CD14-positive monocyte (primary cell): ENCODE measurements around the gene FOXC1. TPM values are rescaled to one million over a fixed set of nuclear protein-coding genes. Genes with fewer than 3 reads are reported as not detected.

ENCODE experiments used
- DNase-seq, 3 donors: peaks; one replicate each; pipeline ENCODE4 v3.0.0-alpha.2; 2011 to 2022
- H2AFZ ChIP-seq: 2 replicates; pipeline ENCODE4 v1.6.0; 2012; ENCODE audit warnings: mild to moderate bottlenecking, low read depth, low read length, inconsistent platforms; ENCODE audit not compliant: insufficient read depth, poor library complexity, severe bottlenecking
- H3K27ac ChIP-seq, 2 donors: 1 replicate in 1 of 2; 2 replicates in 1 of 2; pipeline ENCODE4 v1.5.1; 2012 to 2013; ENCODE audit warnings: low read length in 2 of 2, control low read depth in 1 of 2, inconsistent platforms in 1 of 2, low read depth in 1 of 2, mild to moderate bottlenecking in 1 of 2
- H3K27me3 ChIP-seq, 2 donors: one replicate each; pipeline versions ENCODE4 v1.6.0 to v1.6.1; 2011 to 2013; ENCODE audit warnings: low read length in 2 of 2; ENCODE audit not compliant: control insufficient read depth in 2 of 2, insufficient read depth in 2 of 2
- H3K36me3 ChIP-seq, 2 donors: replicated peaks in 1 of 2; 1 replicate in 1 of 2; 2 replicates in 1 of 2; pipeline versions ENCODE4 v1.5.1 to v1.6.1; 2012 to 2013; ENCODE audit warnings: low read length in 2 of 2, control low read depth in 1 of 2, inconsistent platforms in 1 of 2, mild to moderate bottlenecking in 1 of 2; ENCODE audit not compliant: insufficient read depth in 2 of 2, control insufficient read depth in 1 of 2
- H3K4me1 ChIP-seq, 2 donors: 1 replicate in 1 of 2; 2 replicates in 1 of 2; pipeline versions ENCODE4 v1.5.1 to v1.6.1; 2012 to 2013; ENCODE audit warnings: low read length in 2 of 2, control low read depth in 1 of 2, inconsistent platforms in 1 of 2, mild to moderate bottlenecking in 1 of 2, moderate library complexity in 1 of 2; ENCODE audit not compliant: insufficient read depth in 2 of 2, control insufficient read depth in 1 of 2
- H3K4me2 ChIP-seq: replicated peaks from 2 replicates; pipeline ENCODE3; 2012; ENCODE audit warnings: low read length, moderate library complexity, mild to moderate bottlenecking; ENCODE audit not compliant: poor library complexity, severe bottlenecking; ENCODE audit errors: extremely low read depth
- H3K4me3 ChIP-seq, 3 experiments: fragments of 200-600 bp in 1 of 3; sonication (generic) in 1 of 3; replicated peaks in 1 of 3; 1 replicate in 2 of 3; 2 replicates in 1 of 3; pipeline ENCODE4 v1.5.1; 2011 to 2013; ENCODE audit warnings: low read length in 3 of 3, mild to moderate bottlenecking in 3 of 3, control low read depth in 2 of 3, low read depth in 2 of 3, inconsistent platforms in 1 of 3, moderate library complexity in 1 of 3
- H3K79me2 ChIP-seq: 2 replicates; pipeline ENCODE4 v1.6.0; 2012; ENCODE audit warnings: mild to moderate bottlenecking, control low read depth, inconsistent platforms, low read length, moderate library complexity; ENCODE audit not compliant: insufficient read depth
- H3K9ac ChIP-seq: 2 replicates; pipeline ENCODE4 v1.6.0; 2017; ENCODE audit warnings: low read length, mild to moderate bottlenecking; ENCODE audit not compliant: insufficient read depth, poor library complexity, severe bottlenecking
- H3K9me3 ChIP-seq, 2 donors: replicated peaks in 1 of 2; 1 replicate in 1 of 2; 2 replicates in 1 of 2; pipeline versions ENCODE4 v1.5.1 to v1.6.1; 2012 to 2013; ENCODE audit warnings: low read length in 2 of 2, control low read depth in 1 of 2; ENCODE audit not compliant: control insufficient read depth in 1 of 2, insufficient read depth in 1 of 2
- H4K20me1 ChIP-seq: 2 replicates; pipeline ENCODE4 v1.6.0; 2012; ENCODE audit warnings: mild to moderate bottlenecking, low read length, control low read depth, moderate library complexity; ENCODE audit not compliant: insufficient read depth
- H3K27ac Mint-ChIP-seq, 7 donors: one replicate each; pipeline ENCODE4 v1.8.0; 2020; ENCODE audit warnings: mild to moderate bottlenecking in 7 of 7, mixed read lengths in 7 of 7, moderate library complexity in 6 of 7, inconsistent platforms in 2 of 7
- H3K27me3 Mint-ChIP-seq, 3 donors: one replicate each; pipeline ENCODE4 v1.8.0; 2021 to 2022; ENCODE audit warnings: low read depth in 3 of 3, mild to moderate bottlenecking in 3 of 3, mixed read lengths in 3 of 3, moderate library complexity in 3 of 3, inconsistent platforms in 1 of 3
- H3K36me3 Mint-ChIP-seq, 2 donors: one replicate each; pipeline ENCODE4 v1.8.0; 2020; ENCODE audit warnings: mixed read lengths in 2 of 2, inconsistent platforms in 1 of 2, mild to moderate bottlenecking in 1 of 2
- H3K4me1 Mint-ChIP-seq: one replicate; pipeline ENCODE4 v1.8.0; 2020; ENCODE audit warnings: mild to moderate bottlenecking, mixed read lengths
- H3K4me3 Mint-ChIP-seq, 2 donors: one replicate each; pipeline ENCODE4 v1.8.0; 2020; ENCODE audit warnings: mild to moderate bottlenecking in 2 of 2, mixed read lengths in 2 of 2, moderate library complexity in 1 of 2
- H3K9me3 Mint-ChIP-seq, 7 donors: one replicate each; pipeline ENCODE4 v1.8.0; 2020 to 2022; ENCODE audit warnings: mixed read lengths in 7 of 7, mild to moderate bottlenecking in 6 of 7, moderate library complexity in 6 of 7, inconsistent platforms in 2 of 7
- CTCF ChIP-seq: fragments of 200-600 bp; IDR thresholded peaks from one replicate; pipeline ENCODE4 v1.8.0; 2022; ENCODE audit warnings: antibody characterized with exemption, mild to moderate bottlenecking
- WGBS: methylation state at CpG from one replicate; pipeline ENCODE4 v1.1.5; 2013; ENCODE audit warnings: missing lambda C conversion rate; ENCODE audit not compliant: insufficient coverage; 5-methylcytosine and 5-hydroxymethylcytosine counted together
- intact Hi-C, 2 donors: fragments of 100-400 bp; cut with micrococcal nuclease; formaldehyde crosslinking; loops; one replicate each; pipeline versions ENCODE4 v1.15.0 to v1.15.1; 2023
- polyA plus RNA-seq, 3 donors: library from polyadenylated mRNA; depleted of rRNA in 1 of 3; unstranded in 2 of 3; stranded (reverse) in 1 of 3; fragments of 300-500 nt in 2 of 3; fragments of >200 nt in 1 of 3; fragmentation: Illumina TruSeq in 2 of 3; gene quantifications; 1 replicate in 2 of 3; 2 replicates in 1 of 3; pipeline ENCODE4 v1.2.3, GENCODE V29; 2012 to 2021

FOXC1 gene
- polyA plus RNA-seq, 3 donors = 0.36 TPM; not detected in 2

DNA sequence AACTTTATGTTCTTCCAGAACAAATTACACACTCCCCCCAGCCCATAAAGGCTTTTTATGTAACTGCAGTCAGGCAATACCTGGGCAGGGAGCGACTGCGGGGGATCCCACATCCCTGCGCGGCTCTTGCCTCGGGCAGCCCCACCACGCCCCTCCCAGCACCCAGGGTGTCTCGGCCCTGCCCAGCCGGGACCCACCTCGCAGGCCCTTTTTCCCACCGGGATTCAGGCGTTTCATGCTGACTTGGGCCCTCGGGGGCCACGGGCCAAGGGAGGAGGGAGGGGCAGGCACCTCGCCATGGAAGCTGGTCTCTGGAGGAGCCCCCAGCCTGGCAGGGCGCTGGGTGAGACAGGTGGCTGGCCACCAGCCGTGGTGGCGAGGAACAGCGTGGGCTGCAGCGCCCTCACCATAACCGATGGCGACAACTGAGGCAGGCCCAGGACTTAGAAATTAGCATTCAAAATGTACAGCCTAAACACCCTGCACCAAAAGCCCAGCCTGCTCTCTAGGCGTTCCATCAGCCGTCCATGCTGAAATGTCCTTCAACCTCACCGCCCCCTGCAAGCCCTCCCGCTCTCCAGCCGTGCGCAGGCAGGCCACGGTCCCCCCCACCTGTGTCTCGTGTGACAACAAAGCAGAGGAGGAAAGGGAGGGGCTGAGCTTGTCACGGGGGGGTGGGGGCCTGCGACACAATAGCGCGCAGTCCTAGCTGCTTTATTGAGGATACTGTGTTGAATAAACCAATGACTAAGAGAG lies 15.1 kb upstream of the FOXC1 start:
- 86% methylated on average over 27 of the region's 33 CpGs for WGBS
- H3K27me3 Mint-ChIP-seq = peaks cover 33 to 68% (median 39%) of the 10 kb centered on the region in 3 donors
- H3K27ac ChIP-seq = no peak overlapping the region
- no peak for DNase-seq
- no peak overlapping the region for H3K4me3 ChIP-seq
- H2AFZ ChIP-seq = no peak overlapping the region
- no peak for TF ChIP-seq CTCF
- H3K4me2 ChIP-seq = no peak overlapping the region
- intact Hi-C loops = loop anchor here (5.0 to 10.0 kb wide), 2 partner anchors 1153 to 1170 kb away; partner anchors contain the start of gene WRNIP1 (in 1 of the 2)
- peaks cover 0 to 4% (median 0%) of the 10 kb centered on the region in 7 donors for H3K9me3 Mint-ChIP-seq
- H3K27ac Mint-ChIP-seq = peak overlapping the region in 1 of 7 donors; percentile 24
- no peak overlapping the region for H3K9ac ChIP-seq
- no peaks in the 10 kb centered on the region for H3K79me2 ChIP-seq
- H3K4me1 ChIP-seq = peaks cover 5 to 7% of the 10 kb centered on the region in 2 donors
- H4K20me1 ChIP-seq = no peaks in the 10 kb centered on the region
- H3K4me3 Mint-ChIP-seq = no peak overlapping the region
- peaks cover 0 to 53% of the 10 kb centered on the region in 2 donors for H3K27me3 ChIP-seq
- no peaks in the 10 kb centered on the region for H3K36me3 ChIP-seq
- no peaks in the 10 kb centered on the region for H3K36me3 Mint-ChIP-seq
- peaks cover 6% of the 10 kb centered on the region for H3K4me1 Mint-ChIP-seq
- no peaks in the 10 kb centered on the region for H3K9me3 ChIP-seq

GRCh38 chr6:1595271-1596087 lies 14.2 kb upstream of the FOXC1 start:
- H3K4me1 ChIP-seq = peaks cover 5 to 7% of the 10 kb centered on the region in 2 donors
- H2AFZ ChIP-seq = peak overlapping the region; percentile 21
- peaks cover 42 to 75% (median 48%) of the 10 kb centered on the region in 3 donors for H3K27me3 Mint-ChIP-seq
- H4K20me1 ChIP-seq = no peaks in the 10 kb centered on the region
- peaks cover 6% of the 10 kb centered on the region for H3K4me1 Mint-ChIP-seq
- no peak overlapping the region for H3K4me2 ChIP-seq
- peak overlapping the region in 1 of 2 donors; percentile 68 for H3K4me3 Mint-ChIP-seq
- H3K79me2 ChIP-seq = no peaks in the 10 kb centered on the region
- peaks cover 0 to 4% (median 0%) of the 10 kb centered on the region in 7 donors for H3K9me3 Mint-ChIP-seq
- H3K9me3 ChIP-seq = peaks cover 0 to under 1% of the 10 kb centered on the region in 2 donors
- H3K36me3 ChIP-seq = no peaks in the 10 kb centered on the region
- no peak overlapping the region for H3K9ac ChIP-seq
- intact Hi-C loops = loop anchor here (2.0 to 10.0 kb wide), 4 partner anchors 759 to 1169 kb away; partner anchors contain the start of gene WRNIP1 (in 1 of the 2)
- H3K36me3 Mint-ChIP-seq = no peaks in the 10 kb centered on the region
- no peak overlapping the region for H3K4me3 ChIP-seq
- H3K27ac ChIP-seq = no peak overlapping the region
- no peak for TF ChIP-seq CTCF
- DNase-seq = no peak
- H3K27ac Mint-ChIP-seq = peak overlapping the region in 1 of 7 donors; percentile 41
- 74% methylated on average over 13 of the region's 28 CpGs for WGBS
- peaks cover 7 to 62% of the 10 kb centered on the region in 2 donors for H3K27me3 ChIP-seq
